ENCODE data around the gene RASA4.
"Not testable (repeated sequence)": the region's sequence is repeated elsewhere in the genome, so short reads cannot be mapped to it uniquely, and the experiment has no call there.

The RASA4 gene

DNA sequence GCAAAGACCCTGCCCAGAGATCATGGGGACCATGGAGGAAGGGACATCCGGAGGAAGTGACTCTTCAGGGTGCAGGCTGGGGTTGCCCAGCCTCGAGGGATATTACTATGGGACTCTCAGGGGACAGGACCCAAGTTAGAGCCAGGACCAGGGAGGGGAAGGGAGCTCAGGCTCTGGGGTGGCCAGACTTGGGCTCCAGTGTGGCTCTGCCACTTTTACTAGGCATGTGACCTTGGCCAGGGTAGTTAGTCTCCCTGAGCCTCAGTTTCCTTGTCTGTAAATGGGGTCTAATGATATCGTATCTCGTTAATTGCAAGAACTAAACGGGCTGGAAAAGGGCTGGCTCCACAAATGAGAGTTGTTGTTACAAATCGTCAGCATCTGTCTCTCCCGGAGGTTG lies 6.1 kb downstream of the RASA4 start:
- FAIRE-seq; DNase-seq (ENCODE audit: insufficient read length): not testable (repeated sequence)

DNA sequence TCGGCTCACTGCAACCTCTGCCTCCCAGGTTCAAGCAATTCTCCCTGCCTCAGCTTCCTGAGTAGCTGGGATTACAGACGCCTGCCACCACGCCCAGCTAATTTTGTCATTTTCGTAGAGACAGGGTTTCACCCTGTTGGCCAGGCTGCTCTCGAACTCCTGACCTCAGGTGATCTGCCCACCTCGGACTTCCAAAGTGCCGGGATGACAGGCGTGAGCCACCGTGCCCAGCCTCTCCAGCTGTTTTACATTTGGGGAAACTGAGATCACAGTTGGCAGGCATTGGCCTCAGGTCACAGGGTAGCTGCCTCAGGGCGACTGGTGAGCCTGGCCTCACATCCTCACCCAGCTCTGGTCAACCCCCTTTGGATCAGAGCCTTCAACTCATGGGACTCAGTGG lies 6.8 kb downstream of the RASA4 start:
- not testable (repeated sequence) for DNase-seq (ENCODE audit: insufficient read length); FAIRE-seq

- DNase-seq (ENCODE audit: insufficient read length); FAIRE-seq: not testable (repeated sequence)
These were observed 9.7 kb downstream of the RASA4 start for GRCh38 chr7:102606848-102607247.

- not testable (repeated sequence) for FAIRE-seq; DNase-seq (ENCODE audit: insufficient read length)
These were observed 12.0 kb downstream of the RASA4 start for GRCh38 chr7:102604431-102605145.

GRCh38 chr7:102602317-102602716 lies 14.2 kb downstream of the RASA4 start:
- FAIRE-seq = not testable (repeated sequence)

GRCh38 chr7:102599699-102600098 lies 16.9 kb downstream of the RASA4 start:
- not testable (repeated sequence) for DNase-seq (ENCODE audit: insufficient read length); FAIRE-seq

More at GRCh38 chr7:102602317-102602716, 14.2 kb downstream of the RASA4 start:
- DNase-seq (ENCODE audit: insufficient read length) = not testable (repeated sequence)

GRCh38 chr7:102596036-102596435 lies 20.5 kb downstream of the RASA4 start:
- not testable (repeated sequence) for DNase-seq (ENCODE audit: insufficient read length); FAIRE-seq

DNA sequence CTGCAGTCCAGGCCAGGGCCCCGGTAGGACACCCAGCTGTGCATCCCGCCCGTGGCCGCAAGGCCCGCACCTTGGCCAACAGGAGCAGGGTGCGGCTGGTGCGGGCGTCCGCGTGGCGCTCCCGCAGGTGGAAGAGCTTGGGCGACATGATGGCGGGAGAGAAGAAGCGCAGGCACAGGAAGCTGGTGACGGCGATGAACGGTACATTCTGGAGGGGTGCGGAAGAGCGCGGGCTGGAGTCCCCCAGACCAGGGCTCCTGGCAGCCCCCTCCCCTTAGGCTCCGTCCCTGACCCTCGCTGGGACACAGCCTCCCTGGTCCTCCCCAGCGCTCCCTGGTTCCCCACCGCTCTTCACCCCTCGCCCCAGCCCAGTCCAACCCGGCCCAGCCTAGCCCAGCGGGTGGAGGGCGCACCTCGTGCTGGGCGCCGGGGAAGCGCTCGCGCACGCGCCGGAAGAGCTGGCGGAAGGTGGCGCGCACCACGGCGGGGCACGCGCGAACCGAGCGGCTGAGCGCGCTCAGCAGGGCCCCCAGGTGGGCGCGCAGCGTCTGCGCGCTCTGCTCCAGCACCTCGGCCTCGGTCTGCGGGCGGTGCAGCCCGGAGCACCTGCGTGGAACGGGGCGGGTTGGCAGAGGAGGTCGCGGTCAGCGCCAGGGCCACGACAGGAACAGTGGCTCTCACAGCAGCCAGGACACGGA lies 22.8 kb downstream of the RASA4 start:
- not testable (repeated sequence) for DNase-seq (ENCODE audit: insufficient read length); FAIRE-seq

GRCh38 chr7:102592477-102593019 lies 24.0 kb downstream of the RASA4 start:
- DNase-seq (ENCODE audit: insufficient read length); FAIRE-seq: not testable (repeated sequence)

GRCh38 chr7:102589857-102590256 lies 26.7 kb downstream of the RASA4 start:
- not testable (repeated sequence) for DNase-seq (ENCODE audit: insufficient read length); FAIRE-seq

GRCh38 chr7:102583495-102583894 lies 33.1 kb downstream of the RASA4 start:
- not testable (repeated sequence) for DNase-seq (ENCODE audit: insufficient read length); FAIRE-seq

DNA sequence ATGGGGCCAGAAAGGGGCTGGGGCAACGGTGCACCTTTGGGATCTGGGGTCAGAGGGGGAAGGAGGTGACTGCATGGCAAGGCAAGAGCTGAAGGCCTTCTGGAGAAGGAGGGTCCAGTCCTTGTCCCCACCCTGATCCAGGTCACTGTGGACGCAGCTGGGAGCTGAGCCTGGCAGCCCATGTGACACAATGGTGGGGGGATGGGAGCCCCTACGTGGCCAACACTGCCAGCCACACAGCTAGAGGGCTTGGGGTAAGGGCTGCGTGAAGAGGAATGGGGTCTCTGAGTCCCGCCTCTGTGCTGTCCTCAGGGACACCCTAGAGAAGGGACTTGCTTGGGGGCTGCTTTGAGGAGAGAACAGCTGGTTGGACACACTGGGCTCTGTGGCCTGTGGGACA lies 34.8 kb downstream of the RASA4 start:
- FAIRE-seq; DNase-seq (ENCODE audit: insufficient read length): not testable (repeated sequence)

DNA sequence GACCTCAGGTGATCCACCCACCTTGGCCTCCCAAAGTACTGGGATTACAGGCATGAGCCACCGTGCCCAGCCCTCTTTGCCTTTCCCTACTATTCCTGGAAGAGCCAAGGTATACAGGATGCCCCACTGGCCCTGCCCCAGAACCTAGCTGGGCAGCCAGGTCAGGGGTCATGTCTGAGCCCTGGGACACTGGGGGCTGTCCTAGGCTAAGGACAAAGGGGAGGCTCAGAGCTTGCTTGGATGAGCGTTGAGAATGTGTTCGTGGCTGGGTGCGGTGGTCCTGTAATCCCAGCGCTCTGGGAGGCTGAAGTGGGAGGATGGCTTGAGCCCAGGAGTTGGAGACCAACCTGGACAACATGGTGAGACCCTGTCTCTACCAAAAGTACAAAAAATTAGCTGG lies 38.1 kb downstream of the RASA4 start:
- not testable (repeated sequence) for FAIRE-seq; DNase-seq (ENCODE audit: insufficient read length)

- FAIRE-seq; DNase-seq (ENCODE audit: insufficient read length): not testable (repeated sequence)
These were observed 39.0 kb downstream of the RASA4 start for GRCh38 chr7:102577315-102578240.

DNA sequence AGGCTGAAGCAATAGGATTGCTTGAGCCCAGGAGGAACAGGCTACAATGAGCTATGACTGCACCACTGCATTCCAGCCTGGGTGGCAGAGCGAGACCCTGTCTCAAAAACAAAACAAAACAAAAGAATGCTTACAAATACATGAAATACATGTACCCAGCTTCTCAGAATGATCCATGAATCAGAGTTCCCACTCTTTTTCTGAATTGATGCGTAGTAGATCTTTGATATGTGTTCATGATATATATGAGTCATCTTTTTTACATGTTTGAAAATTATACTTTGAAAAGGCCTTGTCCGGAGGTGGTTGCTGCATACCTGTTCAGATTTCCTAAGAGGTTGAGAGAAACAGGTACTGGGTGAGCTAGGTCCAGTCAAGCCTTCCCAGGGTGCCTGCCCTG lies 40.2 kb downstream of the RASA4 start:
- DNase-seq (ENCODE audit: insufficient read length); FAIRE-seq: not testable (repeated sequence)

GRCh38 chr7:102574607-102575006 lies 41.9 kb downstream of the RASA4 start:
- DNase-seq (ENCODE audit: insufficient read length); FAIRE-seq: not testable (repeated sequence)
